ENCODE data around the gene FANK1. TPM values are rescaled to one million over a fixed set of nuclear protein-coding genes. Genes with fewer than 3 reads are reported as not detected.
A peak's percentile ranks its signal among the peaks of the same experiment; 100 is the strongest.

Gene FANK1
- polyA plus RNA-seq, 1 of the 3 experiments (the other 2 are of a cell fraction), result 12.3 TPM

DNA sequence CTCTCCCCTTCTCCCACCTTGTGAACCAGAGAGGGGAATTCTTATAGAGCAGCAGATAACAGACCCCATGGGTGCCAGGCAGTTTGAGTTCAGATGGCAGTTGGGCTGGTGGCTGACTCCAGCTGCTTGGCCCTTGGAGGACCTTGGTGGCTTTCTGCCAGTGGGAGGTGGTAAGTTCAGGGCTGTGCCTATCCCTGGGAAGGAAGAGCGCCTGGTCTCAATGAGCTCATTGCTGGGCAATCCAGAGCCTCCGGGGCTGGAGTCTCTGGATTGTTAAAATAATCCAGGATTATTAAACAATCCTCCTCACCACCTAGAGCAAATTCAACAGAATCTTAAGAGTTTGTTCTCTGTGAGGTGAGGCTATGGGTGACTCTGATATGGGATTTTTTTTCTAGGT, 105.2 kb downstream of the FANK1 start (continued):
- TF ChIP-seq SIN3A (IDR thresholded peaks at IDR 0.05; ENCODE audit: borderline replicate concordance, low read depth, low read length) (no peak), POLR2AphosphoS5 (IDR thresholded peaks at IDR 0.05; ENCODE audit: low read depth, low read length) (no peak), CTCF (IDR thresholded peaks at IDR 0.05) (no peak), CHD2 (IDR thresholded peaks at IDR 0.05; ENCODE audit: low read length, partially characterized antibody) (no peak), YY1 (IDR thresholded peaks at IDR 0.05; ENCODE audit: low read depth) (no peak), TCF12 (IDR thresholded peaks at IDR 0.05) (peak; percentile 36; the same call in 1 of the 2 replicates), MEF2A (IDR thresholded peaks at IDR 0.05; ENCODE audit: borderline replicate concordance, low read depth) (no peak)
- TF ChIP-seq, protein P1, sequence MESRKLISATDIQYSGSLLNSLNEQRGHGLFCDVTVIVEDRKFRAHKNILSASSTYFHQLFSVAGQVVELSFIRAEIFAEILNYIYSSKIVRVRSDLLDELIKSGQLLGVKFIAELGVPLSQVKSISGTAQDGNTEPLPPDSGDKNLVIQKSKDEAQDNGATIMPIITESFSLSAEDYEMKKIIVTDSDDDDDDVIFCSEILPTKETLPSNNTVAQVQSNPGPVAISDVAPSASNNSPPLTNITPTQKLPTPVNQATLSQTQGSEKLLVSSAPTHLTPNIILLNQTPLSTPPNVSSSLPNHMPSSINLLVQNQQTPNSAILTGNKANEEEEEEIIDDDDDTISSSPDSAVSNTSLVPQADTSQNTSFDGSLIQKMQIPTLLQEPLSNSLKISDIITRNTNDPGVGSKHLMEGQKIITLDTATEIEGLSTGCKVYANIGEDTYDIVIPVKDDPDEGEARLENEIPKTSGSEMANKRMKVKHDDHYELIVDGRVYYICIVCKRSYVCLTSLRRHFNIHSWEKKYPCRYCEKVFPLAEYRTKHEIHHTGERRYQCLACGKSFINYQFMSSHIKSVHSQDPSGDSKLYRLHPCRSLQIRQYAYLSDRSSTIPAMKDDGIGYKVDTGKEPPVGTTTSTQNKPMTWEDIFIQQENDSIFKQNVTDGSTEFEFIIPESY (IDR thresholded peaks at IDR 0.05; ENCODE audit: borderline replicate concordance, low read depth), result no peak

GRCh38 chr10:126004752-126005151, 108.4 kb downstream of the FANK1 start:
- no peaks in the 10 kb centered on the region for H3K9me3 ChIP-seq
- no peaks in the 10 kb centered on the region for H3K36me3 ChIP-seq (replicated peaks in 1 of 2; ENCODE audit: control insufficient read depth in 1 of 2, insufficient read depth in 2 of 2, low read length in 1 of 2)
- DNase-seq, result no peak
- no peaks in the 10 kb centered on the region for H3K9me2 ChIP-seq
- H3K4me1 ChIP-seq (ENCODE audit: control insufficient read depth in 1 of 2, insufficient read depth in 2 of 2, low read depth in 1 of 2, low read length in 1 of 2), result peaks cover 0 to 4% of the 10 kb centered on the region in 2 experiments; a peak in 1 of 4 replicates
- no peak overlapping the region for H3K4me3 ChIP-seq (ENCODE audit: low read depth in 2 of 2, low read length in 1 of 2)
- no peak overlapping the region for H3K4me2 ChIP-seq
- no peak overlapping the region for H3K27ac ChIP-seq (ENCODE audit: low read depth in 2 of 2, low read length in 1 of 2)
- H2AFZ ChIP-seq (ENCODE audit: low read depth), result no peak overlapping the region
- H3F3A ChIP-seq (replicated peaks; ENCODE audit: insufficient read depth), result no peaks in the 10 kb centered on the region
- POLR2A ChIA-PET, result interaction anchor here (1.8 kb wide), 1 partner anchor 12 kb away, joined by 3 read pairs; no protein-coding TSS in a partner anchor
- TF ChIP-seq, protein P2, sequence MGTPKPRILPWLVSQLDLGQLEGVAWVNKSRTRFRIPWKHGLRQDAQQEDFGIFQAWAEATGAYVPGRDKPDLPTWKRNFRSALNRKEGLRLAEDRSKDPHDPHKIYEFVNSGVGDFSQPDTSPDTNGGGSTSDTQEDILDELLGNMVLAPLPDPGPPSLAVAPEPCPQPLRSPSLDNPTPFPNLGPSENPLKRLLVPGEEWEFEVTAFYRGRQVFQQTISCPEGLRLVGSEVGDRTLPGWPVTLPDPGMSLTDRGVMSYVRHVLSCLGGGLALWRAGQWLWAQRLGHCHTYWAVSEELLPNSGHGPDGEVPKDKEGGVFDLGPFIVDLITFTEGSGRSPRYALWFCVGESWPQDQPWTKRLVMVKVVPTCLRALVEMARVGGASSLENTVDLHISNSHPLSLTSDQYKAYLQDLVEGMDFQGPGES (IDR thresholded peaks at IDR 0.05; ENCODE audit: low read depth, low read length), result no peak
- no peak for TF ChIP-seq NRF1 (IDR thresholded peaks at IDR 0.05; ENCODE audit: low read depth, low read length)
- TF ChIP-seq ELF1 (IDR thresholded peaks at IDR 0.05), result no peak
- TF ChIP-seq TCF12 (IDR thresholded peaks at IDR 0.05), result no peak
- TF ChIP-seq RAD21 (IDR thresholded peaks at IDR 0.05; ENCODE audit: low read length), result no peak
- TF ChIP-seq POLR2AphosphoS5 (IDR thresholded peaks at IDR 0.05; ENCODE audit: low read depth, low read length), result no peak
- TF ChIP-seq, protein P1 (IDR thresholded peaks at IDR 0.05; ENCODE audit: borderline replicate concordance, low read depth), result no peak
- TF ChIP-seq, protein P3, sequence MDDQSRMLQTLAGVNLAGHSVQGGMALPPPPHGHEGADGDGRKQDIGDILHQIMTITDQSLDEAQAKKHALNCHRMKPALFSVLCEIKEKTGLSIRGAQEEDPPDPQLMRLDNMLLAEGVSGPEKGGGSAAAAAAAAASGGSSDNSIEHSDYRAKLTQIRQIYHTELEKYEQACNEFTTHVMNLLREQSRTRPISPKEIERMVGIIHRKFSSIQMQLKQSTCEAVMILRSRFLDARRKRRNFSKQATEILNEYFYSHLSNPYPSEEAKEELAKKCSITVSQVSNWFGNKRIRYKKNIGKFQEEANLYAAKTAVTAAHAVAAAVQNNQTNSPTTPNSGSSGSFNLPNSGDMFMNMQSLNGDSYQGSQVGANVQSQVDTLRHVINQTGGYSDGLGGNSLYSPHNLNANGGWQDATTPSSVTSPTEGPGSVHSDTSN (IDR thresholded peaks at IDR 0.05), result no peak
- TF ChIP-seq EP300 (IDR thresholded peaks at IDR 0.05; ENCODE audit: borderline replicate concordance in 1 of 2, low read depth in 1 of 2, low read length in 1 of 2), result no peak
- TF ChIP-seq USF1 (IDR thresholded peaks at IDR 0.05; ENCODE audit: borderline replicate concordance, low read depth), result no peak
- no peak for TF ChIP-seq MAX (IDR thresholded peaks at IDR 0.05; ENCODE audit: low read depth)
- TF ChIP-seq SMC3 (IDR thresholded peaks at IDR 0.05; ENCODE audit: low read depth, low read length), result no peak
- TF ChIP-seq TEAD4 (IDR thresholded peaks at IDR 0.05; ENCODE audit: borderline replicate concordance, insufficient read depth), result no peak
- TF ChIP-seq EZH2phosphoT487 (IDR thresholded peaks at IDR 0.05; ENCODE audit: borderline replicate concordance, low read depth), result no peak
- TF ChIP-seq NFIC (IDR thresholded peaks at IDR 0.05; ENCODE audit: borderline replicate concordance), result no peak
- 81% methylated on average over 8 of the region's 8 CpGs for WGBS (ENCODE audit: low lambda C conversion rate)
- no peaks in the 10 kb centered on the region for H3K27me3 ChIP-seq (ENCODE audit: insufficient read depth)
- H4K20me1 ChIP-seq (ENCODE audit: insufficient read depth), result no peaks in the 10 kb centered on the region
- CTCF ChIA-PET, result no interaction called here
- no peak overlapping the region for H3K9ac ChIP-seq
- H3K79me2 ChIP-seq (ENCODE audit: insufficient read depth), result no peaks in the 10 kb centered on the region

Data from SK-N-SH (cell line).